ENCODE measurements around the gene FNIP1.
"Not testable (repeated sequence)": the region's sequence is repeated elsewhere in the genome, so short reads cannot be mapped to it uniquely, and the experiment has no call there.

Gene FNIP1

DNA sequence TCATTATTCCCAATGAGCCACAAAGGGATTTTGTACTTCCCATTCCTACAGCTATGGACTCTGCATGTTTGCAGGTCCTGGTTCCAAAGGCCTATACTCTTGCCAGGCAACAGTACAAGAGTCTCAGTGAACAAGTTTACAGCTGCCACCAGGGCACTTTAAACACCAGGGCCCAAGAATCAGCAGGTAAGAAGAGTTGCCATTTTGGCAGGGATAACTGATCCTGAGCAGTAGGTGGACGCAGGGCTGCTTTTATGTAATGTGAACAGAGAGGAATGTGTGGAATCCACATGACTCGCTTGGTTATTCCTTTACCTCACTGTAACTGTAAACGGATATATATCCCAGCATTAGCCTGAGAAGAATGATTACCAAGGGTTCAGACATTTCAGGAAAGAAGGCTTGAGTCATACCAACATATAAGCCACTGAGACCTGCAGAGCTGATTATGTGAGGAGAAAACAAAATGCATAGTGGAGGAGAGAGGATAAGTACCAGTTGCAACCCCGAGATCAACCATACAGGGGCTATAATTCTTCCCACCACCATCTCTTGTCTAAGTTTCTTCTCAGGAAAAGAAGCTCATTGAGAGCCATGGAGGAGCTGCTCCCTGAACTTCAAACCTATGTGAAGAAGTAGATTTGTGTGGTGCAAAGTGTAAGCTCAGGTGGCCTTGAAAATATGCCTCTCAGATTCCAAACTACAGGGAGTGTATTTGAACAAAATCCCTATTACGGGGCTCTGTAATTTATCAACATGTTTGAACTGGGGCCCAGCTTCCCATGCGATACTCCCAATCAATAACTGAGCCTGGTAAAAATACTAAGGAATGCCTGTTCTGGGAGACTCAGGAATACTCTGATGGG, 186.4 kb downstream of the FNIP1 start:
- no peaks in the 10 kb centered on the region for H3K9me3 ChIP-seq (ENCODE audit: control insufficient read depth, insufficient read depth, low read length)
- no peak overlapping the region for H3K27ac ChIP-seq (ENCODE audit: low read length)
- no peak overlapping the region for H3K4me3 ChIP-seq (ENCODE audit: low read length)
- DNase-seq (ENCODE audit: low read depth, low spot score): no peak
- peaks cover 3% of the 10 kb centered on the region; the same call in 1 of the 2 replicates for H3K4me1 ChIP-seq (ENCODE audit: control insufficient read depth, insufficient read depth, low read length)
- H3K27me3 ChIP-seq (ENCODE audit: control insufficient read depth, insufficient read depth, low read length): no peaks in the 10 kb centered on the region
- WGBS (ENCODE audit: insufficient coverage, insufficient read length): no CpG with 5 or more reads among the region's 6 CpGs
- H3K36me3 ChIP-seq (ENCODE audit: control insufficient read depth, insufficient read depth, low read length): no peaks in the 10 kb centered on the region

DNA sequence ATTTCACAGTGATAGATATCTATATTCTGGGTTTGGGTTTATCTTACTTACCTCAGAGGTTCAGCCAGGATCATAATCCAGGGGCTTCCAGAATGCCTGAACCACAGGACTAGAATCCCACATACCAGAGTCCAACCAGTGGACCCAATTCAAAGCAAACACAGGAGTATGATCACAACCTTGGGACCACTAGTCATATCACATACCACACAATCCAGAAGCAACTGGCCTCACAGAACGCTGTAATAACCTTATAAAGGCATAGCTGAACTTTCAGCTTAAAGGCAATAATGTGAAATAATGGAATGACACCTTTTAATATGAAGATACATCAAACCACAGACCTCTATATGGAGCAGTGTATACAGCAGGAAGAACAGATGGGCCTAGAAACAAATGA, 187.0 kb downstream of the FNIP1 start:
- DNase-seq (ENCODE audit: low read depth, low spot score): no peak
- Histone ChIP-seq H3K27me3 (ENCODE audit: control insufficient read depth, insufficient read depth, low read length) (no peaks in the 10 kb centered on the region), H3K36me3 (ENCODE audit: control insufficient read depth, insufficient read depth, low read length) (no peaks in the 10 kb centered on the region), H3K4me3 (ENCODE audit: low read length) (no peak overlapping the region), H3K4me1 (ENCODE audit: control insufficient read depth, insufficient read depth, low read length) (peaks cover 2% of the 10 kb centered on the region; the same call in 1 of the 2 replicates), H3K9me3 (ENCODE audit: control insufficient read depth, insufficient read depth, low read length) (no peaks in the 10 kb centered on the region), H3K27ac (ENCODE audit: low read length) (no peak overlapping the region)
- WGBS (ENCODE audit: insufficient coverage, insufficient read length): no CpG with 5 or more reads among the region's 1 CpG

DNA sequence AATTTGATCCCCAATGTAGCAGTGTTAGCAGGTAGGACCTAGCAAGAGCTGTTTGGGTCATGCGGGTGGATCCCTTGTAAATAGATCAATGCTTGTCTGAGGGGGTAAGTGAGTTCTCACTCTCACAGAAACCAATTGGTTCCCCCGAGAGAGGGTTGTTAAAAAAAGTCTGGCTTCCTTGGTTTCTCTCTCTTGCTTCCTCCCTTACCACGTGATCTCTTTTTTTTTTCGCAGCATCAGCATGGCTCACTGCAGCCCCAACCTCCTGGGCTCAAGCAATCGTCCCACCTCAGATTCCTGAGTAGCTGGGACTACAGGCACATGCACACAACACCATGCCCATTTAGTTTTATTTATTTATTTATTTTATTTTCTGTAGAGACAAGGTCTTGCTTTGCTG, 188.2 kb downstream of the FNIP1 start:
- WGBS (ENCODE audit: insufficient coverage, insufficient read length): no CpG with 5 or more reads among the region's 5 CpGs
- H3K27me3 ChIP-seq (ENCODE audit: control insufficient read depth, insufficient read depth, low read length): no peaks in the 10 kb centered on the region
- no peaks in the 10 kb centered on the region for H3K9me3 ChIP-seq (ENCODE audit: control insufficient read depth, insufficient read depth, low read length)
- no peak for DNase-seq (ENCODE audit: low read depth, low spot score)
- peaks cover 2% of the 10 kb centered on the region; the same call in 1 of the 2 replicates for H3K4me1 ChIP-seq (ENCODE audit: control insufficient read depth, insufficient read depth, low read length)
- H3K36me3 ChIP-seq (ENCODE audit: control insufficient read depth, insufficient read depth, low read length): no peaks in the 10 kb centered on the region
- H3K4me3 ChIP-seq (ENCODE audit: low read length): no peak overlapping the region
- no peak overlapping the region for H3K27ac ChIP-seq (ENCODE audit: low read length)

DNA sequence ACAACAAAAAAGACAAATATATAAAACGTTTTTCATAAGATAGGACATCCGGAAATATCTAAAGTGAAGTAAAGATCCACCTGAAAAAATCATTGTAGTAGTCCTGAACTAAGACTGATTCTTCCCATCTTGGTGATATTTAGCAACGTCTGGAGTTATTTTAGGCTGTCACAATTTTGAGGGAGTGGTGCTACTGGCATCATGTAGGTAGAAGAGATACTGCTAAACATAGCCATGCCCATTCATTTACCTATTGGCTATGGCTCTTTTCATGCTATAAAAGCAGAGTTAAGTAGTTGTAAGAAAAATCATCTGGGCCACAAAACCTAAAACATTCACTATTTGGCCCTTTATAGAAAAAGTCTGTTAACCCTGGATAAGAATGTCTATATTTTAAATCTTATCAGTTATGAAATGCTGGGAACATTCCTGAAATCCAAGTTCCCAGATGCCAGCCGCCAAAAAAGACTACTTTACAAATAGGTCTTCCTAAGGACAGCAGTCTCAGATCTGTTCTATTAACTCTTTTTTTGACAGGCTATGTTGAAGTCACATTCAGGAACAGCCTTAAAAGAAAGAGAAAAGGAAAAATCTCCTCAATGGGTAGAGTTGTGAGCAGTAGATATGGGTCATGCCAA, 188.8 kb downstream of the FNIP1 start:
- Histone ChIP-seq H3K4me1 (ENCODE audit: control insufficient read depth, insufficient read depth, low read length) (peaks cover 2% of the 10 kb centered on the region; the same call in 1 of the 2 replicates), H3K9me3 (ENCODE audit: control insufficient read depth, insufficient read depth, low read length) (no peaks in the 10 kb centered on the region), H3K27ac (ENCODE audit: low read length) (no peak overlapping the region), H3K4me3 (ENCODE audit: low read length) (no peak overlapping the region), H3K27me3 (ENCODE audit: control insufficient read depth, insufficient read depth, low read length) (no peaks in the 10 kb centered on the region), H3K36me3 (ENCODE audit: control insufficient read depth, insufficient read depth, low read length) (no peaks in the 10 kb centered on the region)
- DNase-seq (ENCODE audit: low read depth, low spot score): no peak
- WGBS (ENCODE audit: insufficient coverage, insufficient read length): 100% methylated on average over 1 of the region's 4 CpGs

DNA sequence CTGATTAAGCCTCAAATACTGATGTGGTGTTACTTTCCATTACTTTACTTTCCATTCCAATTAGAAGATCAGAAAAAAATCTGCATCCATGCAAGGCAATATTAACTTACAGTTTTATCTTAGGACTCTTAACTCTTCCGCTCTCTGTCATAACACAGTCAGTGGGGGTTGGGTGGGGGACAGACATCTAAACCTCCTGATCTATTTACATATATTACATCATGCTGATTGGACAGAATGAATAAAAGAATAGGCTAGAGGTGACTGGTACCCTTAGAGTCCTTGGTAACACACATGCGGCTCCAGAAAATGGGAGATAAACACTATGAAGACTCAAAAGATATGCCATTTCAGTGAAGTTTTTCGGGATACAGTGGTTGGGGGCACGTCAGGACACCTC, 189.4 kb downstream of the FNIP1 start:
- H3K9me3 ChIP-seq (ENCODE audit: control insufficient read depth, insufficient read depth, low read length): no peaks in the 10 kb centered on the region
- H3K27ac ChIP-seq (ENCODE audit: low read length): no peak overlapping the region
- H3K4me1 ChIP-seq (ENCODE audit: control insufficient read depth, insufficient read depth, low read length): peaks cover 2% of the 10 kb centered on the region; the same call in 1 of the 2 replicates
- no peaks in the 10 kb centered on the region for H3K27me3 ChIP-seq (ENCODE audit: control insufficient read depth, insufficient read depth, low read length)
- H3K36me3 ChIP-seq (ENCODE audit: control insufficient read depth, insufficient read depth, low read length): no peaks in the 10 kb centered on the region
- H3K4me3 ChIP-seq (ENCODE audit: low read length): no peak overlapping the region
- no CpG with 5 or more reads among the region's 4 CpGs for WGBS (ENCODE audit: insufficient coverage, insufficient read length)
- no peak for DNase-seq (ENCODE audit: low read depth, low spot score)

DNA sequence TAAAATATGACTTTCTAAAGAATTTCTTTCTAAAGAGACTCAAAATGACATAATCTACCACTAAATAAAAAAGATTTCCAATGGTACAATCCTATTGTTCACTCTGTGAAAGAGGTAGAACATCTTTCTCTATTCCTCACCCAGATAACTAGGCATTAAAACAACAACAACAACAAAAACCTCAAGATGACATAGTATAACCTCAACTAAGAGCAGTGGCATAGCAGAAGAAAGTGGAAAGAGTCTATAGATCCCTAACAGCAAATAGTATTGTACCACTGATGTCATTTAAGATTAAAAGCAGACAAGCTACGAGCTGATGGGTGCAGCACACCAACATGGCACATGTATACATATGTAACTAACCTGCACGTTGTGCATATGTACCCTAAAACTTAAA, 191.7 kb downstream of the FNIP1 start:
- Histone ChIP-seq H3K27me3 (ENCODE audit: control insufficient read depth, insufficient read depth, low read length) (no peaks in the 10 kb centered on the region), H3K9me3 (ENCODE audit: control insufficient read depth, insufficient read depth, low read length) (no peaks in the 10 kb centered on the region), H3K36me3 (ENCODE audit: control insufficient read depth, insufficient read depth, low read length) (no peaks in the 10 kb centered on the region), H3K4me1 (ENCODE audit: control insufficient read depth, insufficient read depth, low read length) (0 out of 2 replicates have a peak, but pooled peaks cover 2% of the 10 kb centered on the region), H3K27ac (ENCODE audit: low read length) (no peak overlapping the region), H3K4me3 (ENCODE audit: low read length) (no peak overlapping the region)
- no CpG with 5 or more reads among the region's 2 CpGs for WGBS (ENCODE audit: insufficient coverage, insufficient read length)
- DNase-seq (ENCODE audit: low read depth, low spot score): no peak

DNA sequence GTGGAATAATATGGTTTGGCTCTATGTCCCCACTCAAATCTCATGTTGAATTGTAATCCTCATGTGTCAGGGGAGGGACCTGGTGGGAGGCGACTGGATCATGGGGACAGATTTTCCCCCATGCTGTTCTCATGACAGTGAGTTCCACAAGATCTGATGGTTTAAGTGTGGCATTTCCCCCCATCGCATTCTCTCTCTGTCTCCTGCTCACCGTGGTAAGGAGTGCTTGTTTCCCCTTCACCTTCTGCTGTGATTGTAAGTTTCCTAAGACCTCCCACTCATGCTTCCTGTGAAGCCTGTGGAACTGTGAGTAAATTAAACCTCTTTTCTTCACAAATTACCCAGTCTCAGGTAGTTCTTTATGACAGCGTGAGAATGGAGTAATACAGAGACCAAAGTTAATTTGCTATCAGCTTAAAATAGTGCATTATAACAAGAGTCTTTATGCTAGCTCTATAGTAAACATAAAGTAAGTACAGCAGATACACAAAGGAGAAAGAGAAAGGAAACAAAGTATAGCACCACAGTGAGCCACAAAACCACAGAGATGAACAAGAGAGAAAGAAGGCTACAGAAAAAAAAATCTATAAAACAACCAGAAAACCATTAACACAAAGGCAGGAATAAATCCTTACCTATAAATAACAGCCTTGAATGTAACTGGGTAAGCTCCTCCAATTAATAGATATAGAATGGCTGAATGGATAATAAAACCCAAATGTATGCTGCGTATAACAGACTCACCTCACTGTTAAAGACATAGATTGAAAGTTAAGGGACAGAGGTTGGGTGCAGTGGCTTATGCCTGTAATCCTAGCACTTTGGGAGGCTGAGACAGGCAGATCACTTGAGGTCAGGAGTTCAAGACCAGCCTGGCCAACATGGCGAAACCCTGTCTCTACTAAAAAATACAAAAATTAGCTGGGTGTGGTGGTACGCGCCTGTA, 201.5 kb downstream of the FNIP1 start:
- no CpG with 5 or more reads among the region's 8 CpGs for WGBS (ENCODE audit: insufficient coverage, insufficient read length)
- DNase-seq (ENCODE audit: low read depth, low spot score): no peak
- H3K27me3 ChIP-seq (ENCODE audit: control insufficient read depth, insufficient read depth, low read length): no peaks in the 10 kb centered on the region
- no peak overlapping the region for H3K27ac ChIP-seq (ENCODE audit: low read length)
- H3K36me3 ChIP-seq (ENCODE audit: control insufficient read depth, insufficient read depth, low read length): no peaks in the 10 kb centered on the region
- no peak overlapping the region for H3K4me3 ChIP-seq (ENCODE audit: low read length)
- H3K9me3 ChIP-seq (ENCODE audit: control insufficient read depth, insufficient read depth, low read length): no peaks in the 10 kb centered on the region
- H3K4me1 ChIP-seq (ENCODE audit: control insufficient read depth, insufficient read depth, low read length): no peaks in the 10 kb centered on the region

DNA sequence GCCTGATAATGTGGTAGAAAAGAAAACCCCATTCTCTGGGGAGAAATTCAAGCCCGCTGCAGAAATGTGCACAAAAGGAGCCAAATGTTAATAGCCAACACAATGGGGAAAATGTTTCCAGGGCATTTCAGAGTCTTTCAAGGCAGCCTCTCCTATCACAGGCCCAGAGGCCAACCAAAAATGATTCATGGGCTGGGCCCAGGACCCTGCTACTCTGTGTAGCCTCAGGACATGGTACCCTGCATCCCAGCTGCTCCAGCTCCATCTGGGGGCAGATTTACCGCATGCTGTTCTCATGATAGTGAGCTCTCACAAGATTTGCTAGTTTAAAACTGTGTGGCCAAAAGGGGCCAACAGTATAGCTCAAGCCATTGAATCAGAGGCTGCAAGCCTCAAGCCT, 202.9 kb downstream of the FNIP1 start:
- no peak for DNase-seq (ENCODE audit: low read depth, low spot score)
- no peaks in the 10 kb centered on the region for H3K36me3 ChIP-seq (ENCODE audit: control insufficient read depth, insufficient read depth, low read length)
- no CpG with 5 or more reads among the region's 2 CpGs for WGBS (ENCODE audit: insufficient coverage, insufficient read length)

DNA sequence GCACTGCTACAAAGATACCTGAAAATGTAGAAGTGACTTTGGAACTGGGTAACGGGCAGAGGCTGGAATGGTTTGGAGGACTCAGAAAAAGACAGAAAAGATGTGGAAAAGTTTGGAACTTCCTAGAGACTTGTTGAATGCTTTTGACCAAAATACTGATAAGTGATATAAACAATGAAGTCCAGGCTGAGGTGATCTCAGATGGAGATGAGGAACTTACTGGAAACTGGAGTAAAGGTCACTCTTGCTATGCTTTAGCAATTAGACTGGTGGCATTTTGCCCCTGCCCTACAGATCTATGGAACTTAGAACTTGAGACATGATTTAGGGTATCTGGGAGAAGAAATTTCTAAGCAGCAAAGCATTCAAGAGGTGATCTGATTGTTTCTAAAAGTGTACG, 203.4 kb downstream of the FNIP1 start:
- WGBS (ENCODE audit: insufficient coverage, insufficient read length): no CpG with 5 or more reads among the region's 2 CpGs
- not testable (repeated sequence) for H3K4me3 ChIP-seq (ENCODE audit: low read length); H3K9me3 ChIP-seq (ENCODE audit: control insufficient read depth, insufficient read depth, low read length); H3K4me1 ChIP-seq (ENCODE audit: control insufficient read depth, insufficient read depth, low read length); H3K27me3 ChIP-seq (ENCODE audit: control insufficient read depth, insufficient read depth, low read length); H3K27ac ChIP-seq (ENCODE audit: low read length); H3K36me3 ChIP-seq (ENCODE audit: control insufficient read depth, insufficient read depth, low read length); DNase-seq (ENCODE audit: low read depth, low spot score)

More for the DNA sequence above, 202.9 kb downstream of the FNIP1 start:
- Histone ChIP-seq H3K27ac (ENCODE audit: low read length) (no peak overlapping the region), H3K4me1 (ENCODE audit: control insufficient read depth, insufficient read depth, low read length) (peaks cover 1% of the 10 kb centered on the region; the same call in 1 of the 2 replicates), H3K4me3 (ENCODE audit: low read length) (no peak overlapping the region), H3K27me3 (ENCODE audit: control insufficient read depth, insufficient read depth, low read length) (no peaks in the 10 kb centered on the region), H3K9me3 (ENCODE audit: control insufficient read depth, insufficient read depth, low read length) (no peaks in the 10 kb centered on the region)
